Measurements from ENCODE around the gene ICAM3. TPM values are rescaled to one million over a fixed set of nuclear protein-coding genes. Genes with fewer than 3 reads are reported as not detected.

ICAM3 gene
- total RNA-seq, 2 experiments from 2014 or later, result 87.5 to 89.4 TPM

DNA sequence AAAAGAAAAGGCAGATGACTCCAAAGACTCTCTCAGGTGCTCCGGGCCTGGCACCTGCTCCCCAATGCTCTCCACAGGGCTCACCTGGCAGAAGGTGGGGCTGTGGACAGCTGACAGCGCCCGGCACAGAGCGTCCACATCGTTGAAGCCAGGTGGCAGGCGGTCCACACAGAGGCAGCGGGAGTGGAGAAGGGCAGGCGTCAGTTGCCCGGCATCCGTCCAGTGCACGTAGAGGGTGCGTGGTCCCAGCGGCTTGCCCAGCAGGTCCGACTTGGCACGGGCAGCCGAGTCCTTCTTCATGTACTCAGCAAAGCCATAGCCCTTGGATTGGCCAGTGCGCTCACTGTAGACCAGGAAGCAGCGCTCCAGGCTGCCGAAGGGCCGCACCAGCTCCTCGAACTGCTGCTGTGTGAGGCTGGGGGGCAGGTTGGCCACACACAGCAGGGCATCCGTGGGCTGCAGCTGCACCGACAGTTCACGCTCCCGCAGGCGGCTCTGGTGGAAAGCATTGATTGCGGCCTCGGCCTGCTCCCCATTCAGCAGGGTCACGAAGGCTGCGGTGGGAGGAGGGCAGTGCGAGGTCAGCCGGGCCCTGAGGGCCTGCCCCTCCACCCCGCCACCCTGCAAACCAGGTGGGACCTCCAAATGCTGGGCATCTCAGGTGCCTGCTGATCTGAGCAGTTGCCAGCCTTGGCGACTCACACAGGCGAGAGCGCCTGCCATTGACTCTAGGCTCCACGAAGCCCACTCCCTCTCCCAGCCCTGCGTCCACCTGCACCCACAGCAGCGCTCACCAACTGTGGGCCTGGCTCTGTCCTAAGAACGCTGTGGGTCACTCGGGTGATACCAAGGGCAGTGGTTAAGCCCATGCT lies 10.6 kb downstream of the ICAM3 start:
- ChIA-PET CTCF (interaction anchor here (1.3 to 1.6 kb wide), 2 partner anchors 59 to 69 kb away, joined by 4 to 6 read pairs; no protein-coding TSS in a partner anchor), POLR2A (interaction anchor here (0.7 kb wide), 1 partner anchor 50 kb away, joined by 3 read pairs; no protein-coding TSS in a partner anchor)

DNA sequence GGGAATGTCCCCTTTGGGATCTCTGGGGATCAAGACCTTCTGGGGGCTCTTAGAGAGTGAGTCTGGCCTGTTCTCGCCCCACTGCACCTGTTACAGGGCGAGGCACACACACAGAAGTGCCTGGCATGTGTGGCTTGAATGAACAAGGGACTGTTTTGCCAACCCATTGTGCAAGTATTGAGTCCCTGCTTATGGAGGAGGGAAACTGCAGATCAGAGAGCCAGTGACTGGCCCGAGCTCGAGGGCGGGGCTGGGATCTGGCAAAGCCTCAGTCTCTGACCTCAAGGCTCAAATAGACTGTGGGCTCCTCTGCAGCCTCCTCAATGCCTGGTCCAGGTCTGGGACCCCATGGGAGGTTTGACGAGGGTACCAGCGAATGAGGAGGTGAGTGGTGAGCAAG lies 11.6 kb downstream of the ICAM3 start:
- ChIA-PET POLR2A (interaction anchor here (0.7 kb wide), 1 partner anchor 49 kb away, joined by 3 read pairs; no protein-coding TSS in a partner anchor), CTCF (interaction anchor here (1.4 kb wide), 1 partner anchor 61 kb away, joined by 4 read pairs; no protein-coding TSS in a partner anchor)

DNA sequence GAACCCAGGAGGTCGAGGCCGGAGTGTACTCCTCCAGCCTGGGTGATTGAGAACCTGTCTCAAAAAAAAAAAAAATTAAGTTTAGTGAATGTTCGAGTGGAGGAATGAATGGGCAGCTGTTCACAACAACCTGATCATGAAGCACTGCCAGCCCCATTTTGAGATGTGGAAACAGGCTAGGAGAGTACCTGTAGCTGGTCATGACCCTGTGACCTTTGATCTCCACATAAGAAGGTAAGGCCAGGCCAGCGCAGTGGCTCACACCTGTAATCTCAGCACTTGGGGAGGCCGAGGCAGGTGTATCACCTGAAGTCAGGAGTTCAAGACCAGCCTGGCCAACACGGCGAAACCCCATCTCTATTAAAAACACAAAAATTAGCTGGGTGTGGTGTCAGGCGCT lies 13.7 kb downstream of the ICAM3 start:
- POLR2A ChIA-PET, result no interaction called here

DNA sequence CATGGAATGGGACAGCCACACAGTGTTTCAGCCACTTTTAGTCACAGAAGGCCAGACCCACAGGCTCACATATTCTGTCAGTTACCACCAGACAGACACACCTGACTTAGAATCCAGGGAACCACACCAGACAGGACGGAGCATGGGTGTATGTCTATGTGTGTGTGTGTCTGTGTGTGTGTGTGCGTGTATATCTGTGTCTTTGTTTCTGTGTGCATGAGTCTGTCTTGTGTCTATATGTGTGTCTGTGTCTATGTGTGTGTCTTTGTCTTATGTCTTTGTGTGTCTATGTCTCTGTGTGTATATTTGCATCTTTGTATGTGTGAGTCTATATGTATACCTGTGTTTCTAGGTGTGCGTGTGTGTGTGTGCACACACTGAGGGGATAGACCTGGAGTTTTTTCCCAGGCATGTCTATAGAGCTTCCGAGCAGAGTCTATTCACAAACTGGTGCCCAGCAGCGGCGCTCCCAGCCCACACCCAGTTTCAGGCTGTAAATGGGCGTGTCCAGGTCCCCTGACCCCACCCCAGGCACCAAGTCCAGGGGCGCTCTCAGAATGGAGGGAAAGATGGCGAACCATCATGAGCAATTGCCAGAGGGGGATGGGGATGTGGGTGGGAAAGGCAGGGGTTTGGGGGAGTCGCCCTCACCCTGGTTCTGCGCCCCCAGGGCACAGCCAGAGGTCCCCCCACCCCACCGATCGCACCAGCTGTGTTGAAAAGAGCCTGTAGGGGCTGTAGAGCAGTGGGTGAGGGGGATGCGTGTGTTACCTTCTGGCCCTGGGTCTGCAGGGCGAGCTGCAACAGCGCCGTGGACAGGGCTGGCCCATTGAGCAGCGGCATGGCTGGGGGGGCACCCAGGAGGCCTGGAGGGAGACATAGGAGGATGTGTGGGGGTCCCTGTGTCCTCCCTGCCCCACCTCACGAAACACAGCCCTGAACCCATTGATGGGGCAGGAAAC lies 17.3 kb downstream of the ICAM3 start:
- CTCF ChIA-PET, result no interaction called here
- POLR2A ChIA-PET, result no interaction called here

More for the DNA sequence above, 13.7 kb downstream of the ICAM3 start:
- CTCF ChIA-PET, result interaction anchor here (1.0 kb wide), 1 partner anchor 16 kb away, joined by 3 read pairs; the partner anchor contains the start of gene ZGLP1

DNA sequence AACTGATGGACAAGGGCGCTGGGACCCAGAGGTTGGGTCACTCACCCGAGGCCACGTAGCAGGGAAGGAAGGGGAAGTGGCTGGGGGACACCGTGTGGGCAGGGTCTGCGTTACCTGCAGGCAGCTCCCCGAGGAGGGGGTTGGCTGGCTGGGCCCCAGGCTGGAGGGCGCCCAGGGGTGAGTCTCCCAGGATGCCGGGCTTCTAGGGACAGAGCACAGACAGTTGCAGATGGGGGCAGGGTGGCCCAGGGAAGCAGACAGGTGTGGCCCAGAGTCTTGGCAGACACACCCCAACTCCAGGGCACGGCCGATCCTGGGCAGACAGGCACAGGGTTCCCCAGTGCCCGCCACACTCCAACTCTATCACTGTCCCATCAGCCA lies 18.0 kb downstream of the ICAM3 start:
- POLR2A ChIA-PET, result no interaction called here
- CTCF ChIA-PET, result no interaction called here

DNA sequence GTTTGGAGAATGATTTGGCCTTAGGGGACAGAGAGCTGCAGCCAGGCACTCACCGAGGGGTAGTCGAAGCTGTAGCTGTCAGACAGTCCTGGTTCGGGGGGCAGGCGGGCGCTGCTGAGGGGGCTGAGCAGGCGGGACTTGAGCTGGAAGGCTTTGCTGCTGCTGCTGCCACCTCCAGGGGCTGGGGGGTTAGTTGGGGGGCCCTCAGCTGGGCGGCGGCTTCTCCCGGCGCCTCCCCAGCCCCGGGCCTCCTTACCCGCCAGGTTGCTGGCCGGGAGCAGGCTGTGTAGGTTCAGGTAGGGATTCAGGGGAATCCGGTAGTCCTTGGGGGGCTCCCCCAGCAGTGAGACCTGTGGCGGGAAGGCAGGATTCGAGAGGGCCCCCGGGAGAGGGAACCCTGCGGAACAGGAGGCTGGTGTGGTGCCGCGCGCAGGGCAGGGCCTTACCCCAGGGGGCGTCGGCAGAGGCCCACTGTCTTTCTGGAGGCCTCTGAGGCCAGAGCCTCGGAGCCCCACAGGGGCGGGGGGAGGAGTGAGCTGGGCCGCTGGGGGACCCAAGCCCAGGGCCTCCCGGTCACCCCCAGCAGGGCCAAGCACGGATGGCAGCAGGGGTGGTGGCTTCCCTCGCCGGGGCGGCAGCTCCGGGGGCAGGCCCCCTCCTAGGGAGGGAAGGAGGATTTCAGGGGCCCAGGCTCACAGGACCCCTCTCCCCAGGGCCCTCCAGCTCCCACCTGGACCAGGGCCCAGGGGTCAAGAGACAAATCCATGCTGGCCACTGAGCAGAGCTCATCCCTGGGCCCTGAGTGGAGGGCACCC lies 18.6 kb downstream of the ICAM3 start:
- POLR2A ChIA-PET, result interaction anchor here (0.7 to 0.8 kb wide), 2 partner anchors 12 to 13 kb away, joined by 7 read pairs; no protein-coding TSS in a partner anchor
- CTCF ChIA-PET, result interaction anchor here (0.6 kb wide), 1 partner anchor 23 kb away, joined by 4 read pairs; no protein-coding TSS in a partner anchor

DNA sequence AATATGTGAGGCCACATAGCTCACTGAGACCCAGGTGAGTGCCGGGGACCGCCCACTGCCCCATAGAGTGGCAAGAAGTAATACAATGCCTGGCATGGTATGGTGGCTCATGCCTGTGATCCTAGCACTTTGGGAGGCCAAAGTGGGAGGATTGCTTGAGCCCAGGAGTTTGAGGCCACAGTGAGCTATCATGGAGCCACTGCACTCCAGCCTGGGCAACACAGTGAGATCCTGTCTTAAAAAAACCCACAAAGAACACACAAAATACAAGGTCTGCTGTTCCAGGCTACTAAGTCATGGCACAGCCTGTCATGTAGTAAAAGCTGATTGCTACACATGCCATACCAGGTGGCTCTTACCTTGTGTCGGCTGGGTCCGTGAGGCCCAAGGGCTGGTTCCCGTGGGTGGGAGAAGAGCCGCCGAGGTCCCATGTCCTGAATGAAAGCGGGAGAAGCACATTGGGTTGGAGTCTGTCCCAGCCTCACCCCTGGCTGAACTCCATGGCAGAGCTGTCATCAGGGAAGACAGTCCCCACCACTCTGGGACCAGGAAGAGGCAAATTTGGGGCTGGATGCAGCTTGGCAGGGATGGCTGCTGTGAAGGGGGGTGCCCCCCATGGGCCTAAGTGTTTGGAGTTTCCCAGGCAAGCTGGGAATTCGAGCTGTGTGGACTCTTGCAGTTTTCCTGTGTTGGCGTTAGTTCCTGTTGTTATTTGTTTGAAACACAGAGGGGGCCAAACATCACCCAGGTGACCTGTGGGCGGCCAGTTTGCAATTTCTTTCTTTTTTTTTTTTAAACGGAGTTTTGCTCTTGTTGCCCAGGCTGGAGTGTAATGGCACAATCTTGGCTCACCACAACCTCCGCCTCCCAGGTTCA lies 20.4 kb downstream of the ICAM3 start:
- CTCF ChIA-PET, result interaction anchor here (1.1 kb wide), 2 partner anchors 45 to 48 kb away, joined by 3 read pairs; no protein-coding TSS in a partner anchor
- POLR2A ChIA-PET, result interaction anchor here (0.7 to 1.0 kb wide), 2 partner anchors 14 to 1281 kb away, joined by 3 to 4 read pairs; partner anchors contain the start of gene RAVER1

DNA sequence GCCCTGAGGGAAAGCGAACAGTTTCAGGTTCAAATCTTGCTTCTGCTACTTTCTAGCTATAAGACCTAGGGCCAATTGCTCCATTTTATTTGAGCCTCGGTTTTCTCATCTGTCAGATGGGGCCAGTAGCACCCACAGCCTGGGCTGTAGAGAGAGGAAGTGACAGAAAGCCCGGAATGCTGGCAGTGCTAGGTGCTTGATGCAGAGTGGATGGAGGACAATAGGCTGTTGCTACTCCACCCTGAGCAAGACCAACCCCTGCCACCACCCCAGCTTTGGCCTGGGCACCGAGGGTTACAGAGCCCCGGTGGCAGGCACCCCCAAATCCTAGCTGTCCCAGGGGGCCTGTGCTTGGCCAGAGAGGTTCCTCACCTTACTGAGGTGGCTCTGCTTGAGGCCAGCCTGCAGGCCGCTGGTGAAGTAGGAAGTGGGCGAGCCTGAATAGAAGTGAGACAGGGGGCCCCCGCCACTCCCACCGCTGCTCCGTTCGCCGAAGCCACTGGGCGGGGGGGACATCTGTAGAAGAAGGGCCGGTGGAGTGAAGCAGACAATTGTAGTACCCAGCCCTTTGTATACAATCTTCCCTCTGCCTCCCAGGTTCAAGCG lies 21.5 kb downstream of the ICAM3 start:
- ChIA-PET POLR2A (interaction anchor here (1.0 kb wide), 1 partner anchor 15 kb away, joined by 3 read pairs; the partner anchor contains the start of gene RAVER1), CTCF (interaction anchor here (1.1 to 1.7 kb wide), 3 partner anchors 44 to 59 kb away, joined by 3 to 5 read pairs (median 3); no protein-coding TSS in a partner anchor)

DNA sequence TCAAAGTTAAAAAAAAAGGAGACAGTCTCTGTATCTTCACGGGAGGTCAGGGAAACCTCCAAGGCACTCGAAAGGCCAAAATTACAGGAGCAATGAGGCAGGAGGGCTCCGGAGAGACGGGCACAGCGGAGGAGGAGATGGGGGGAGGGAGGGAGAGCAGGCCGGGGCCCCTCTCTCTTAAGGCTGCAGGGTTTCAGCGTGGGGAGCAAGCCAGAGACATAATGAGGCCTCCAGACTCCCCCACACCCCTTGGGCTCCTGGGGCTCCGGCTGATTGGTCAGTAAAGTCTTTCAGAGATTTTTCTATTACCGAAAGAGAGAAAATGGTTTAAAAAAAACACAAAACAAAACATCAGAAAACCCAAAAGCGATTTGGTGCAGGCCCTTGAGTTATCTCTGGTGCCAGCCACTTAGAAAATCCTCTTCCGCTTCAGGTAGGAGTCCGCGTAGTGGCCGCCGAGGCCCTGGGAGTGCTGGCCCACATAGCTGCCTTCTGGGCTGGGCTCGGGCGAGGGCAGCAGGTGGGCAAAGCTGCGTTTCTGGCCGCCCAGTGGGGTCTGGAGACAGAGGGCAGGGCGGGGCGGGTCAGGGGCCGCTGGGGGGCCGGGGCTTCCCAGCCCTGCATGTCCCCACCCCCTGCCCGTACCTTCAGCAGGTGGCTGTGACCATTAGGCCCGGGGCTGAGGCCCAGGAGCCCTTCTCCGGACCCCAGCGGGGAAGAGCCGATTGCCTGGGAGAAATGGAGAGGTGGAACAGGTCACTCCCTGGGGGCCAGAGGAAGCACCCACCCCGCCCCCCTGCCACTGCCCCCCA lies 22.2 kb downstream of the ICAM3 start:
- POLR2A ChIA-PET, result interaction anchor here (0.6 to 0.8 kb wide), 2 partner anchors 21 to 46 kb away, joined by 3 read pairs; partner anchors contain the start of gene ICAM1

DNA sequence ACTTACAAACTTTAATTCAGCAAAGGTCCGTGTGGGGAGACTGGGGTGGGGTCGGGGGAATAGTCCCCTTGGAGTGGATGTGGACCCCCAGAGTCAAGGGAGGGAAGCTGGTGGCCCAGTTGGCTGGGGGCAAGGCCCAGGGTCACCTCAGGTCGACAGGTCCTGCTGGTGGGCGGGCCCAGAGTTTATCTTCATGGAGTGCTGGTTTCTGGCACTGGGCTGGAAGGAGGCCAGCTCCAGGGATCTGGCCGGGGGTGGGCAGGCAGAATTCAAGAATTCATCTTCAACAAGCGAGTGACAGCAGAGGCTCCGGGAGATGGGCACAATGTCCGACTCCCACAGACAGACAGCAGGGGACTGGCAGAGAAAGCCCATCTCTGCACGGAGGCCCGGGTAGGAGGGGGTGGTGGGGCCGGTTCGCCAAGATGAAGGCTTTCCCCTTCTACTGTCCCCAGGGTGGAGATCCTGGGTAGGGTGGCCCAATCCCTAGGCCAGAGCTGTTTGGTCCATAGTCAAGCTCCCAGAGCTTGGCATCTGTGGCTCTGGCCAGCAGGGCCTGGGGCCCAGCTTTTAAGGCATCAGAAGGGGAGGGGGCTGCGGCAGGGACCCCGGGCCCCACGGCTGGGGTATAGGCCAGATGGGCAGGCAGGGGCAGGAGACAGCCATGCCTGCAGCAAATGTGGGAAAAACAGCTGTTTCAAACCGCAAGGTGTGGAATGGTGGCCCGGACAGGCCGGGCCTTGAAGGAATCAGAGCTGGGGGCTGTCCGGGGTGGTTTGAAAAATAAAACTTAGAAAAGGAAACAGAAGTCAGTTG lies 23.0 kb downstream of the ICAM3 start:
- POLR2A ChIA-PET, result interaction anchor here (0.5 to 0.8 kb wide), 3 partner anchors 20 to 237 kb away, joined by 3 to 5 read pairs (median 3); partner anchors contain the start of gene ICAM1
- CTCF ChIA-PET, result interaction anchor here (0.5 to 1.7 kb wide), 2 partner anchors 58 to 196 kb away, joined by 4 to 5 read pairs; partner anchors contain the start of gene EIF3G

More for the DNA sequence above, 22.2 kb downstream of the ICAM3 start:
- CTCF ChIA-PET, result interaction anchor here (0.5 to 1.7 kb wide), 2 partner anchors 59 to 197 kb away, joined by 4 to 5 read pairs; partner anchors contain the start of gene EIF3G

DNA sequence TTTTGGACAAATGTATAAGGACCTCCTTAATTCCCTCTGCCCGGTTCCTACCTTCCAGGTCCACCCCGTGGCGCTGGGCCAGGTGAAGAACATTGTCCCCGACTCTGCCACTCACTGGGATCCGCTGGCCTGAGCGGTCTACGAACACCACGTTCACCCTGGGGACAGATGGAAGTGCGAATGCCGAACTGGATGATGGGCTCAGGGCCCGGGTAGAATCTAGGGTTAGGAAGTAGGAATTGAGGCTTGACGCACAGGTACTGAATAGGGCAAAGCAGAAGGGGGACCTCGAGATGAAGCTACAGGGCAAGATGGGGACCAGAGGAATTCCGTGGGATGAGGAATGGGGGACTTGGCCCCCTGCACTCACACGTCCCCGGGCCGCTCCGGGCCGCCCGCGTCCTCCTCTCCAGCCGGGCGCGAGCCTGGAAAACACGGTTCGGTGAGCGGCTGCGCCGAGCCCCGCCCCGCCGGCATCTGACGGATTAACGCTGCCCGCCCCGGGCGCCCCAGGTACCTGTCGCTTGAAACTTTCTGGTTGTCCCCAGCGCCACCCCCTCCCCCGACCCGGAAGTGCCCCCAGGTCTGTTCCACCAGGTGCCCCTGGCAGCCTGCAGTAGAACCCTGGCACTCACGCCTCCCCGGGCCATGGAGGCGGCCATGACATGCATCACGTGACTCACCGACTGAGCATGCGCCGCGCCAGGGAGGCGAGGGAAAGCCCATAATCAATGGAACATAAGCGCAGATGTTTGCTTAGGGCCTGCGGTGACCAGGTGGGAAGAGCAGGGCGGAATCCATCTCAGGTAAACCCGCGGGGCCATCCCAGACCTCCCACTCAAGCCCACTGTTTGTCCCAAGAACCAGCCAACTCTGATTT lies 23.8 kb downstream of the ICAM3 start, which contains the start of gene FDX2:
TSS of gene FDX2 (minus strand) at position 681 of the 880 bp plus-strand sequence. CDS start at position 662, 19 bp downstream.
- ChIA-PET POLR2A (no interaction called here), CTCF (interaction anchor here (0.6 to 1.8 kb wide), 3 partner anchors 44 to 88 kb away, joined by 3 to 10 read pairs (median 3); no protein-coding TSS in a partner anchor)

DNA sequence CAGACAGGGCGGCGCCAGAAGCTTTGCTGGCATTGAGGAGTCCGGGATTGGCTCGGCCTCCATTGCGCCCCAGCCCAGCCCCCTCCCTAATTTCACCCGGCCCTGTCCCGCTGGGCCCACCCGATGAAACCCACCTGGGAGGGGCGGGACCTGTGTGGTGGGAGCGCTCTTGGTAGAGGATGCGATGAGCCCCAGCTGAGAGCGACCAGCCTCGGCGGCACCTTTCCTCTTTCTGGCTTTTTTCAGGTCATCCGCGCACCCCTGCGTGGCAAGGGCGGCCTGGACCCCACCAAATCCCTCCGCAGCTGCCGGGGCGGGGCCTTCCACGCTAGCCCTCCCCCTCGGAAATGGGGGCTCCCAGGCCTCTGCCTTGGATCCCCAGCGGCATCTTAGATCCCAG lies 30.0 kb downstream of the ICAM3 start, which contains the start of gene ZGLP1:
TSS of gene ZGLP1 (minus strand) at position 393 of the 400 bp plus-strand sequence.
- POLR2A ChIA-PET, result no interaction called here
- CTCF ChIA-PET, result interaction anchor here (0.7 kb wide), 1 partner anchor 16 kb away, joined by 3 read pairs; no protein-coding TSS in a partner anchor

DNA sequence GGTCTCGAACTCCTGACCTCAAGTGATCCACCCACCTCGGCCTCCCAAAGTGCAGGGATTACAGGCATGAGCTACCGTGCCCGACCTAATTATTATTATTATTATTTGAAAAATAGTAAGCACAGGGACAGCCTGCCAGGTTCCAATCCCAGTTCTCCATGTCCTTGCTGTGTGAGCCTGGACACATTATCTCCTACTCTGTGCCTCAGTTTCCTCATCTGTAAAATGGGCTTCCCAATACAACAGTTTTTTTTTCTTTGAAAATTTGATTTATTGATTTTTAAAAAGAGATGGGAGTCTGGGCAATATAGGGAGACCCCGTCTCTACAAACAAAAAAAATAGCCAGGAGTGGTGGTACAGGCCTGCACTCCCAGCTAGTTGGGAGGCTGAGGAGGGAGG lies 33.1 kb downstream of the ICAM3 start:
- ChIA-PET CTCF (interaction anchor here (0.7 to 1.5 kb wide), 4 partner anchors 10 to 156 kb away, joined by 3 to 4 read pairs (median 3); partner anchors contain the start of gene ICAM1), POLR2A (interaction anchor here (0.6 kb wide), 1 partner anchor 74 kb away, joined by 5 read pairs; the partner anchor contains the start of gene TYK2)

Measured in activated CD8-positive, alpha-beta memory T cell treated with anti-CD3 and anti-CD28 coated beads for 36 hours (primary cell).